Neural cell (in vitro differentiated cells): ENCODE measurements around the gene LILRB3. TPM values are rescaled to one million over a fixed set of nuclear protein-coding genes. Genes with fewer than 3 reads are reported as not detected.

Source experiments
- H2AFZ ChIP-seq: fragments of 200-600, 300-800 bp; sonication (generic), shearing (Covaris generic); 2 replicates; pipeline ENCODE4 v1.6.0; 2014; ENCODE audit warnings: low read depth, mild to moderate bottlenecking, antibody characterized with exemption, low read length, moderate library complexity
- H3F3A ChIP-seq: fragments of 200-600 bp; shearing (Covaris generic); 2 replicates; pipeline ENCODE4 v1.6.1; 2016; ENCODE audit warnings: mild to moderate bottlenecking, moderate library complexity, mixed read lengths, antibody characterized with exemption, low read length; ENCODE audit not compliant: insufficient read depth, poor library complexity, severe bottlenecking
- H3K27ac ChIP-seq: fragments of 200-600, 300-800 bp; sonication (generic), shearing (Covaris generic); 2 replicates; pipeline ENCODE4 v1.5.1; 2014; ENCODE audit warnings: mild to moderate bottlenecking, low read length, moderate library complexity
- H3K27me3 ChIP-seq: fragments of 300-800, 200-600 bp; sonication (generic), shearing (Covaris generic); 2 replicates; pipeline ENCODE4 v1.6.0; 2014; ENCODE audit warnings: mild to moderate bottlenecking, low read depth, low read length, moderate library complexity; ENCODE audit not compliant: insufficient read depth
- H3K36me3 ChIP-seq: fragments of 300-800, 200-600 bp; sonication (generic), shearing (Covaris generic); 2 replicates; pipeline ENCODE4 v1.5.1; 2014; ENCODE audit warnings: mild to moderate bottlenecking, antibody characterized with exemption, low read length, moderate library complexity; ENCODE audit not compliant: insufficient read depth
- H3K4me2 ChIP-seq: fragments of 300-800, 200-600 bp; sonication (generic), shearing (Covaris generic); 2 replicates; pipeline ENCODE4 v1.6.0; 2014; ENCODE audit warnings: mild to moderate bottlenecking, low read length
- H3K4me3 ChIP-seq: fragments of 300-800, 200-600 bp; sonication (generic), shearing (Covaris generic); 2 replicates; pipeline ENCODE4 v1.5.1; 2014; ENCODE audit warnings: mild to moderate bottlenecking, low read length, moderate library complexity
- H3K79me2 ChIP-seq: fragments of 200-600 bp; shearing (Covaris generic); replicated peaks from 2 replicates; pipeline ENCODE4 v1.6.0; 2014; ENCODE audit warnings: mild to moderate bottlenecking, low read length, moderate library complexity; ENCODE audit not compliant: insufficient read depth
- H3K9ac ChIP-seq: fragments of 300-800, 200-600 bp; sonication (generic), shearing (Covaris generic); 2 replicates; pipeline ENCODE4 v1.6.1; 2016; ENCODE audit warnings: mild to moderate bottlenecking, low read length, mixed read lengths
- H3K9me2 ChIP-seq: fragments of 200-600 bp; shearing (Covaris generic); 2 replicates; pipeline ENCODE4 v1.6.1; 2016; ENCODE audit warnings: mild to moderate bottlenecking, low read length, mixed read lengths; ENCODE audit not compliant: insufficient read depth
- H3K9me3 ChIP-seq: fragments of 200-600, 300-800 bp; sonication (generic), shearing (Covaris generic); 2 replicates; pipeline ENCODE4 v1.6.1; 2016; ENCODE audit warnings: mild to moderate bottlenecking, mixed run types, low read length, moderate library complexity, mixed read lengths
- H4K20me1 ChIP-seq: fragments of 200-600 bp; shearing (Covaris generic); 2 replicates; pipeline ENCODE4 v1.6.1; 2016; ENCODE audit warnings: mild to moderate bottlenecking, mixed run types; ENCODE audit not compliant: insufficient read depth
- EP300 ChIP-seq: fragments of 450-650 bp; conservative IDR thresholded peaks from 2 replicates; pipeline ENCODE4 v1.6.1; 2014; ENCODE audit warnings: antibody characterized with exemption, mild to moderate bottlenecking, moderate library complexity; ENCODE audit not compliant: poor library complexity, severe bottlenecking
- EZH2 ChIP-seq: fragments of 200-600, 300-800 bp; shearing (Covaris generic), sonication (generic); IDR thresholded peaks from 2 replicates; pipeline ENCODE4 v1.6.1; 2014; ENCODE audit warnings: antibody characterized with exemption, low read length, borderline replicate concordance, mild to moderate bottlenecking; ENCODE audit not compliant: insufficient read depth, poor library complexity, severe bottlenecking
- MXI1 ChIP-seq: fragments of 450-650 bp; conservative IDR thresholded peaks from 2 replicates; pipeline ENCODE4 v1.6.1; 2014; ENCODE audit warnings: antibody characterized with exemption, mild to moderate bottlenecking; ENCODE audit not compliant: poor library complexity, severe bottlenecking
- POLR2AphosphoS5 ChIP-seq: IDR thresholded peaks from 2 replicates; pipeline ENCODE4 v1.6.1; 2012
- RAD21 ChIP-seq: fragments of 450-650 bp; conservative IDR thresholded peaks from 2 replicates; pipeline ENCODE4 v1.6.1; 2014; ENCODE audit warnings: antibody characterized with exemption, mild to moderate bottlenecking, moderate library complexity
- REST ChIP-seq: IDR thresholded peaks from 2 replicates; pipeline ENCODE4 v1.6.1; 2012; ENCODE audit warnings: borderline replicate concordance
- SMC3 ChIP-seq: fragments of 450-650 bp; conservative IDR thresholded peaks from 2 replicates; pipeline ENCODE4 v1.6.1; 2014; ENCODE audit warnings: antibody characterized with exemption, mild to moderate bottlenecking, moderate library complexity; ENCODE audit not compliant: poor library complexity
- TAF1 ChIP-seq: IDR thresholded peaks from 2 replicates; pipeline ENCODE4 v1.6.1; 2012; ENCODE audit warnings: low read depth
- polyA plus RNA-seq: library from polyadenylated mRNA; depleted of rRNA; stranded (reverse); fragments of >200 nt; gene quantifications from 2 replicates; pipeline ENCODE4 v1.2.3, GENCODE V29; 2014
- TF ChIP-seq, protein P1 (sequence below): fragments of 450-650 bp; IDR thresholded peaks from 2 replicates; pipeline ENCODE4 v1.5.1; 2014; ENCODE audit warnings: antibody characterized with exemption, mild to moderate bottlenecking, moderate library complexity; ENCODE audit not compliant: poor library complexity, severe bottlenecking

LILRB3 gene
- polyA plus RNA-seq, 1 donor from 2014 or later: not detected

GRCh38 chr19:54211235-54211634 lies 11.6 kb downstream of the LILRB3 start:
- H3K36me3 ChIP-seq: no peaks in the 10 kb centered on the region
- H3K9me2 ChIP-seq: no peaks in the 10 kb centered on the region
- no peak overlapping the region for H3K4me2 ChIP-seq
- H3K9me3 ChIP-seq: no peaks in the 10 kb centered on the region
- H3K27ac ChIP-seq: no peak overlapping the region
- no peaks in the 10 kb centered on the region for H3F3A ChIP-seq
- no peak overlapping the region for H3K9ac ChIP-seq
- TF ChIP-seq REST (no peak), RAD21 (no peak), SMC3 (no peak), POLR2AphosphoS5 (no peak), EP300 (no peak), EZH2 (no peak), TAF1 (no peak), MXI1 (no peak)
- TF ChIP-seq, protein P1, sequence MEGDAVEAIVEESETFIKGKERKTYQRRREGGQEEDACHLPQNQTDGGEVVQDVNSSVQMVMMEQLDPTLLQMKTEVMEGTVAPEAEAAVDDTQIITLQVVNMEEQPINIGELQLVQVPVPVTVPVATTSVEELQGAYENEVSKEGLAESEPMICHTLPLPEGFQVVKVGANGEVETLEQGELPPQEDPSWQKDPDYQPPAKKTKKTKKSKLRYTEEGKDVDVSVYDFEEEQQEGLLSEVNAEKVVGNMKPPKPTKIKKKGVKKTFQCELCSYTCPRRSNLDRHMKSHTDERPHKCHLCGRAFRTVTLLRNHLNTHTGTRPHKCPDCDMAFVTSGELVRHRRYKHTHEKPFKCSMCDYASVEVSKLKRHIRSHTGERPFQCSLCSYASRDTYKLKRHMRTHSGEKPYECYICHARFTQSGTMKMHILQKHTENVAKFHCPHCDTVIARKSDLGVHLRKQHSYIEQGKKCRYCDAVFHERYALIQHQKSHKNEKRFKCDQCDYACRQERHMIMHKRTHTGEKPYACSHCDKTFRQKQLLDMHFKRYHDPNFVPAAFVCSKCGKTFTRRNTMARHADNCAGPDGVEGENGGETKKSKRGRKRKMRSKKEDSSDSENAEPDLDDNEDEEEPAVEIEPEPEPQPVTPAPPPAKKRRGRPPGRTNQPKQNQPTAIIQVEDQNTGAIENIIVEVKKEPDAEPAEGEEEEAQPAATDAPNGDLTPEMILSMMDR: no peak
- H3K4me3 ChIP-seq: no peak overlapping the region
- no peaks in the 10 kb centered on the region for H3K79me2 ChIP-seq
- H4K20me1 ChIP-seq: no peaks in the 10 kb centered on the region
- H3K27me3 ChIP-seq: no peaks in the 10 kb centered on the region
- no peak overlapping the region for H2AFZ ChIP-seq

DNA sequence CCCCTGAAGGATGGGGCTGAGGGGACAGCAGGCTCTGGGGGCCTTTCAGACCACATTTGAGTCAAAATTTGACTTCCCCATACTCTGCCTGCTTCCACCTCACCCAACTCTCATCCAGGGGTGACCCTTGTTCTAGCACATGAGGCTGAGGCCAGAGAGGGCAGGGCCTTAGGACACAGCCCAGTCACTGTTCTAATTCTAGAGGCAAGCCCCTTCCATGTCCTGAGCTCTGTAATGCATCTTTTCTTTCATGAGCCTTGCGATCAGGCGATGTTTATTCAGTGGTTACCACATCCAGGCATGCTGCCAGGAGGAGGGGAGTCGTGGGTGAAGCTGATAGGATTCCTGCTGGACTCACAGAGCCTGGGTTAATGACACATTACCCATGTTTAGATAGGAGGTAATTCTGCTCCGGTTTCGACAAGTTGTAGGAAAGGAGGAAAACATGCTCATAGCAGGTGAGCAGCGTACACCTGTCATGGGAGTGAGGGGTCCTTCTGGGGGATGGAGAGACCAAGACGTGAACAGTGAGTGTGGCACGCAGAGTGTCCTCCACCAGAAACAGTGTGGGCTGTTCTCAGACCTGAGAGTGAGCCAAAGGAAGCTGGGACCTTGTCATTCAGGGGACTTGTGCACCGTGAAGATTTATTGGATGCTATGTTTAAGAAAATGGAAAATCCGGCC lies 12.9 kb downstream of the LILRB3 start:
- H4K20me1 ChIP-seq: peaks cover 6% of the 10 kb centered on the region
- TF ChIP-seq EP300: no peak
- no peak for TF ChIP-seq EZH2
- no peak for TF ChIP-seq RAD21
- TF ChIP-seq MXI1: no peak
- no peak for TF ChIP-seq REST
- peaks cover 7% of the 10 kb centered on the region for H3K79me2 ChIP-seq
- no peak overlapping the region for H3K9ac ChIP-seq
- H3K9me2 ChIP-seq: no peaks in the 10 kb centered on the region
- H3K36me3 ChIP-seq: no peaks in the 10 kb centered on the region
- H3K27ac ChIP-seq: no peak overlapping the region
- no peaks in the 10 kb centered on the region for H3K27me3 ChIP-seq
- H3F3A ChIP-seq: no peaks in the 10 kb centered on the region
- H2AFZ ChIP-seq: no peak overlapping the region
- H3K4me3 ChIP-seq: no peak overlapping the region
- H3K4me2 ChIP-seq: no peak overlapping the region
- H3K9me3 ChIP-seq: no peaks in the 10 kb centered on the region
